Breast epithelium (tissue), 3 donors: Measurements from ENCODE around the gene MUC5AC.

ENCODE experiments used
- POLR2AphosphoS5 ChIP-seq, 3 donors: sonication (generic); formaldehyde crosslinking; IDR thresholded peaks; one replicate each; pipeline ENCODE4 v1.6.1; 2017; ENCODE audit warnings: antibody characterized with exemption in 3 of 3
- TF ChIP-seq, protein P1 (sequence below), 3 donors: fragments of 450-650 bp; IDR thresholded peaks; one replicate each; pipeline ENCODE4 v1.5.1; 2016 to 2017; ENCODE audit warnings: antibody characterized with exemption in 3 of 3, mild to moderate bottlenecking in 3 of 3, moderate library complexity in 3 of 3

DNA sequence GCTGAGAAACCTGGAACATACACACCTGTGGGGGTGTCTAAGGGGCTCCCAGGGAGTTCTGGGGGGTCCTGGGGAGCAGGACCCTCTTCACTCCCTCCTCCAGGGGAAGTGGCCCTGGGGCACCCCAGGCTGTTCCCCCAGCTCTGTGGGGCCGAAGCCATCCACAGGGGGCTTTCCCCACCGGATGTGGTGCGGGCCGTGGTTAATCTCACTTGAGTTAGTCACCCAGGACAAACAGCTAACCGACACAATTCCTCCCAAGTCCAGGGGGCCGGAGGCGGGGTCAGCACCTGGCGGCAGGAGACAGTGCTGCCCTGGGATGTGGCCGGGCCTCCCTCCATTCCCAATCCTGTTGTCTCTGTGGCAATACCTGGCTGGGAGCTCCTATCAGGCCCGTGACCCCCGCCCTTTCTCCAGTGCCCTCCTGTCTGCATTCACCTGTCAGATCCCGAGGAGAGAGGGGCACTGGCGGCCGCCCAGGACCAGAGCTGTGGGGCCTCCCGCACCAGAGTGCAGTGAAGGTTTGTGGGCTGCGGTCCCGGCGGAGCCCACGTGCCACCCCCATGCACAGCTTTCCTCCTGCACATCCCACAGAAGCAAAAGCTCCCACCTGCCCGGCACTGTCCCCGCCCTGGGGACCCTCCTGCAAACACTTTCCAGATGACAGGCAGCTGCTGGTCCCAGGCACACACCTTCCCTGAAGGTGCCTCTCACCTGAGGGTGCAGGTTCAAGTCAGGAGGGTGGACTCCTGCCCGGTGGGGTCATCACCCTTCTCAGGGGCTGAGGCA lies 5.2 kb upstream of the MUC5AC start:
- TF ChIP-seq, protein P1, sequence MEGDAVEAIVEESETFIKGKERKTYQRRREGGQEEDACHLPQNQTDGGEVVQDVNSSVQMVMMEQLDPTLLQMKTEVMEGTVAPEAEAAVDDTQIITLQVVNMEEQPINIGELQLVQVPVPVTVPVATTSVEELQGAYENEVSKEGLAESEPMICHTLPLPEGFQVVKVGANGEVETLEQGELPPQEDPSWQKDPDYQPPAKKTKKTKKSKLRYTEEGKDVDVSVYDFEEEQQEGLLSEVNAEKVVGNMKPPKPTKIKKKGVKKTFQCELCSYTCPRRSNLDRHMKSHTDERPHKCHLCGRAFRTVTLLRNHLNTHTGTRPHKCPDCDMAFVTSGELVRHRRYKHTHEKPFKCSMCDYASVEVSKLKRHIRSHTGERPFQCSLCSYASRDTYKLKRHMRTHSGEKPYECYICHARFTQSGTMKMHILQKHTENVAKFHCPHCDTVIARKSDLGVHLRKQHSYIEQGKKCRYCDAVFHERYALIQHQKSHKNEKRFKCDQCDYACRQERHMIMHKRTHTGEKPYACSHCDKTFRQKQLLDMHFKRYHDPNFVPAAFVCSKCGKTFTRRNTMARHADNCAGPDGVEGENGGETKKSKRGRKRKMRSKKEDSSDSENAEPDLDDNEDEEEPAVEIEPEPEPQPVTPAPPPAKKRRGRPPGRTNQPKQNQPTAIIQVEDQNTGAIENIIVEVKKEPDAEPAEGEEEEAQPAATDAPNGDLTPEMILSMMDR (IDR thresholded peaks at IDR 0.05): no peak
- no peak for TF ChIP-seq POLR2AphosphoS5 (IDR thresholded peaks at IDR 0.05)
